Sigmoid colon (tissue), 4 donors: ENCODE data around the gene QRFP.

Experiments used
- CTCF ChIP-seq, 4 experiments: fragments of 450-650 bp in 3 of 4; fragments of 200-600 bp in 1 of 4; IDR thresholded peaks; one replicate each; pipeline ENCODE4 v1.5.1; 2016 to 2019; ENCODE audit warnings: antibody characterized with exemption in 4 of 4, mild to moderate bottlenecking in 3 of 4, moderate library complexity in 2 of 4
- EP300 ChIP-seq, 4 donors: sonication (generic); formaldehyde crosslinking; IDR thresholded peaks; one replicate each; pipeline ENCODE4 v1.6.1; 2017; ENCODE audit warnings: antibody characterized with exemption in 4 of 4
- POLR2AphosphoS5 ChIP-seq, 4 donors: sonication (generic); formaldehyde crosslinking; IDR thresholded peaks; one replicate each; pipeline ENCODE4 v1.6.1; 2017; ENCODE audit warnings: antibody characterized with exemption in 4 of 4

GRCh38 chr9:130897848-130898551, 1.4 kb upstream of the QRFP start:
- TF ChIP-seq CTCF (IDR thresholded peaks at IDR 0.05) (no peak), POLR2AphosphoS5 (IDR thresholded peaks at IDR 0.05) (peak in 1 of 4 donors; percentile 10), EP300 (IDR thresholded peaks at IDR 0.05) (no peak)
